ENCODE data around the gene ZNF236. TPM values are rescaled to one million over a fixed set of nuclear protein-coding genes. Genes with fewer than 3 reads are reported as not detected.

Gene ZNF236
- polyA plus RNA-seq, 2 of the 4 experiments (the other 2 are of a cell fraction): 2.6 to 7.8 TPM

DNA sequence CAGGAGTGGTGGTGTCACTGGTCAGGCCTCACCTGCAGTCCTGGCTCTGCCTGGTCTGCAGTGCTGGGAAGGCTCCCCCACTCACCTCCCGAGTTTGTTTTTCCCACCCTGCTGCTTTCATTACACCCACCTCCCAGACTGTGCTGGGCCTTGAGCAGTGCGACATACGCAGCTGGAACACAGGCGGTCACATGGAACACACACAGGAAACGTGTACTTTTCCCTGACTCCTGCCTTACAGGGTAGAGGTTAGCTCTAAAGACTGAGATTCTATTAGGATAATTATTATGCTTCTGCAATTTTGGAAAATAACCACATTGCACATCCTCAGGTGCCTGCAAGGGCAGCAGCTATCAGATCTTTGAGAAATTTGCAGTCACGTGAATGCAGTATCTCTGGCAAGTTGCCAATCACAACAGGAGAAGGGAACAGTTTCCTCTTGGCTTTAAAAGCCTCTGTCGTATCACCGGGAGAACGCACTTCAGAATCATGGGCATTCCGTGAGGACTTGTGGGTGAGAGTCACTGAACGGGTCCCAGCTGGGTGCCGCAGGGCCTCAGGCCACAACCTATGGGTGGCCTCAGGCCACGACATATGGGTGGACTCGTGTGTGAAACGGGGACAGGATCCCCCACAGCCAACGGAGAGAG lies 136.5 kb downstream of the ZNF236 start:
- no peak for TF ChIP-seq POLR2AphosphoS2 (conservative IDR thresholded peaks at IDR 0.05; ENCODE audit: low read length)
- TF ChIP-seq HES2 (IDR thresholded peaks at IDR 0.05): no peak
- no peak for TF ChIP-seq ESRRA (IDR thresholded peaks at IDR 0.05; ENCODE audit: borderline replicate concordance, low read length)
- TF ChIP-seq EP300 (IDR thresholded peaks at IDR 0.05): no peak
- TF ChIP-seq FOSB (CRISPR knock-in tag; IDR thresholded peaks at IDR 0.05): no peak
- TF ChIP-seq KDM1A (IDR thresholded peaks at IDR 0.05; ENCODE audit: low read depth): no peak
- TF ChIP-seq MAZ (IDR thresholded peaks at IDR 0.05; ENCODE audit: borderline replicate concordance, low read depth, low read length): no peak
- no peak for TF ChIP-seq ZSCAN20 (CRISPR knock-in tag; IDR thresholded peaks at IDR 0.05)
- TF ChIP-seq NFE2L2 (conservative IDR thresholded peaks at IDR 0.05; ENCODE audit: low read length): no peak
- TF ChIP-seq RAD21 (conservative IDR thresholded peaks at IDR 0.05 in 1 of 2, IDR thresholded peaks at IDR 0.05 in 1 of 2): no peak
- TF ChIP-seq JUN (IDR thresholded peaks at IDR 0.05): no peak
- no peak for TF ChIP-seq CHD4 (IDR thresholded peaks at IDR 0.05; ENCODE audit: borderline replicate concordance)
- no peak for TF ChIP-seq KDM5A (IDR thresholded peaks at IDR 0.05)
- no peak for TF ChIP-seq ZC3H11A (IDR thresholded peaks at IDR 0.05)
- TF ChIP-seq MAFK (IDR thresholded peaks at IDR 0.05; ENCODE audit: partially characterized antibody): no peak
- TF ChIP-seq POLR2A (IDR thresholded peaks at IDR 0.05; ENCODE audit: low read length): no peak
- no peak for TF ChIP-seq SREBF2 (IDR thresholded peaks at IDR 0.05)
- no peak for TF ChIP-seq BHLHE40 (IDR thresholded peaks at IDR 0.05; ENCODE audit: low read depth, low read length)
- no peak for TF ChIP-seq MYC (IDR thresholded peaks at IDR 0.05; ENCODE audit: borderline replicate concordance, low read length)
- H3K4me2 ChIP-seq: no peak overlapping the region
- no peaks in the 10 kb centered on the region for H3K9me3 ChIP-seq
- ATAC-seq (no peak), FAIRE-seq (no peak), DNase-seq (ENCODE audit: low read depth in 1 of 2, low spot score in 1 of 2) (no peak)
- H3K27ac ChIP-seq: no peak overlapping the region
- CTCF ChIA-PET: interaction anchor here (0.9 to 3.8 kb wide), 2 partner anchors 24 to 253 kb away, joined by 3 to 12 read pairs; no protein-coding TSS in a partner anchor
- H3K4me3 ChIP-seq: no peak overlapping the region
- 82% methylated on average over 13 of the region's 16 CpGs for WGBS (ENCODE audit: missing lambda C conversion rate)
- H3K4me1 ChIP-seq: no peaks in the 10 kb centered on the region
- POLR2A ChIA-PET: no interaction called here

- TF ChIP-seq HEYL (CRISPR knock-in tag; IDR thresholded peaks at IDR 0.05) (no peak), NFE2L2 (conservative IDR thresholded peaks at IDR 0.05; ENCODE audit: low read length) (no peak), KDM1A (IDR thresholded peaks at IDR 0.05; ENCODE audit: low read depth) (no peak), HOXA7 (CRISPR knock-in tag; IDR thresholded peaks at IDR 0.05) (no peak), RNF2 (IDR thresholded peaks at IDR 0.05; ENCODE audit: borderline replicate concordance, low read depth) (no peak)
- ChIA-PET POLR2A (no interaction called here), CTCF (interaction anchor here (3.8 kb wide), 1 partner anchor 23 kb away, joined by 12 read pairs; no protein-coding TSS in a partner anchor)
- no peak for ATAC-seq
- no peak for FAIRE-seq
- Histone ChIP-seq H3K4me3 (no peak overlapping the region), H3K27ac (no peak overlapping the region), H3K4me2 (no peak overlapping the region), H3K4me1 (no peaks in the 10 kb centered on the region), H3K9me3 (no peaks in the 10 kb centered on the region)
- 94% methylated on average over 8 of the region's 8 CpGs for whole genome bisulfite sequencing (ENCODE audit: missing lambda C conversion rate)
- no peak for DNase-seq (ENCODE audit: low read depth in 1 of 2, low spot score in 1 of 2)
These were observed 137.2 kb downstream of the ZNF236 start for GRCh38 chr18:76959605-76960004.

- H3K4me1 ChIP-seq: no peaks in the 10 kb centered on the region
- H3K4me2 ChIP-seq: no peak overlapping the region
- no peak overlapping the region for H3K4me3 ChIP-seq
- POLR2A ChIA-PET: no interaction called here
- WGBS (ENCODE audit: missing lambda C conversion rate): 93% methylated on average over 13 of the region's 16 CpGs
- FAIRE-seq: no peak
- H3K9me3 ChIP-seq: no peaks in the 10 kb centered on the region
- no peak overlapping the region for H3K27ac ChIP-seq
- no peak for DNase-seq (ENCODE audit: low read depth in 1 of 2, low spot score in 1 of 2)
- CTCF ChIA-PET: interaction anchor here (3.8 kb wide), 1 partner anchor 22 kb away, joined by 12 read pairs; no protein-coding TSS in a partner anchor
- ATAC-seq: no peak
- TF ChIP-seq KDM1A (IDR thresholded peaks at IDR 0.05; ENCODE audit: low read depth) (no peak), HEYL (CRISPR knock-in tag; IDR thresholded peaks at IDR 0.05) (no peak), ZC3H11A (IDR thresholded peaks at IDR 0.05) (no peak), ESRRA (IDR thresholded peaks at IDR 0.05; ENCODE audit: borderline replicate concordance, low read length) (no peak), RAD21 (conservative IDR thresholded peaks at IDR 0.05 in 1 of 2, IDR thresholded peaks at IDR 0.05 in 1 of 2) (no peak), CBX2 (IDR thresholded peaks at IDR 0.05; ENCODE audit: borderline replicate concordance, low read depth) (no peak), MAFK (IDR thresholded peaks at IDR 0.05; ENCODE audit: partially characterized antibody) (no peak), NPAS2 (CRISPR knock-in tag; IDR thresholded peaks at IDR 0.05; ENCODE audit: borderline replicate concordance) (no peak), JUN (IDR thresholded peaks at IDR 0.05) (no peak), BHLHE40 (IDR thresholded peaks at IDR 0.05; ENCODE audit: low read depth, low read length) (no peak)
These were observed 138.2 kb downstream of the ZNF236 start for GRCh38 chr18:76960528-76961035.

All from A549 (cell line).